ENCODE measurements around the gene PPP1R26. TPM values are rescaled to one million over a fixed set of nuclear protein-coding genes. Genes with fewer than 3 reads are reported as not detected.

The PPP1R26 gene
- total and polyA plus RNA-seq, 9 of the 15 experiments (the other 6 are each of a cell fraction or from before 2014, with no cell fraction given) = 0.77 to 26.8 (median 9.3) TPM

DNA sequence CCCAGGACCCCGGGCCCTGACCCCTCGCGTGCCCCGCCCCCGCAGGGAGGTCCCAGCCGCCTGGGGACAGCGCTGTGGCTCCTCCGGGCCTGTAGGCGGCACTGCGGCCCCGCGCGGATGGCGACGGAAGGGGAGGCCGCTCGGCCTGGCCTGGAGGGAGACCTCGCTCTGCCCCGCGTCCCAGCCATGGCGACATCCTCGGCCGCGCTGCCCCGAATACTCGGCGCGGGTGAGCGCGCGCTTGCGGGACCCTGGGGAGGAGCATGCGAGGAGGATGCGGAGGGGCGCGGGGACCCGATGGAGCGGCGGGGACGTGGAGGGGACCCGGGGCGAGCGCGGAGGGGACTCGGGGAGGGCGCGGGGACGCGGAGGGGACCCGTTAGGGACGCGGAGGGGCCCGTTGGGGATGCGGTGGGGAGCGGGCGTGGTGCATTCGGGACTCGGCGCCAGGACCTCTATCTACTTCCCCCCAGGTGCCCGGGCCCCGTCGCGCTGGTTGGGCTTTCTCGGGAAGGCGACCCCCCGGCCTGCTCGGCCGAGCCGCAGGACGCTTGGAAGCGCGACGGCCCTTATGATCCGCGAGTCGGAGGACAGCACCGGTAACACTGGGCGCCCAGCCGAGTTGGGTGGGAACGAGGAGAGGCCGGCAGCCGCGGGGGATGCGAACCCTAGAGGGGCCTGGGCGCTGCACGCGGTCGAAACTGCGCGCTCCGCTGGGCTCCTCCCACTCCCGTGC, 21.1 kb downstream of the PPP1R26 start, which contains the start of gene MRPS2 (continued):
- TF ChIP-seq, protein P1, sequence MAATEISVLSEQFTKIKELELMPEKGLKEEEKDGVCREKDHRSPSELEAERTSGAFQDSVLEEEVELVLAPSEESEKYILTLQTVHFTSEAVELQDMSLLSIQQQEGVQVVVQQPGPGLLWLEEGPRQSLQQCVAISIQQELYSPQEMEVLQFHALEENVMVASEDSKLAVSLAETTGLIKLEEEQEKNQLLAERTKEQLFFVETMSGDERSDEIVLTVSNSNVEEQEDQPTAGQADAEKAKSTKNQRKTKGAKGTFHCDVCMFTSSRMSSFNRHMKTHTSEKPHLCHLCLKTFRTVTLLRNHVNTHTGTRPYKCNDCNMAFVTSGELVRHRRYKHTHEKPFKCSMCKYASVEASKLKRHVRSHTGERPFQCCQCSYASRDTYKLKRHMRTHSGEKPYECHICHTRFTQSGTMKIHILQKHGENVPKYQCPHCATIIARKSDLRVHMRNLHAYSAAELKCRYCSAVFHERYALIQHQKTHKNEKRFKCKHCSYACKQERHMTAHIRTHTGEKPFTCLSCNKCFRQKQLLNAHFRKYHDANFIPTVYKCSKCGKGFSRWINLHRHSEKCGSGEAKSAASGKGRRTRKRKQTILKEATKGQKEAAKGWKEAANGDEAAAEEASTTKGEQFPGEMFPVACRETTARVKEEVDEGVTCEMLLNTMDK (IDR thresholded peaks at IDR 0.05; ENCODE audit: borderline replicate concordance, insufficient read depth, low read depth, low read length, poor library complexity, severe bottlenecking) = peak; percentile 95
- TF ChIP-seq ETV1 (tag; conservative IDR thresholded peaks at IDR 0.05; ENCODE audit: low read depth) (peak; percentile 58), SIX5 (IDR thresholded peaks at IDR 0.05; ENCODE audit: borderline replicate concordance in 1 of 2, insufficient read depth in 1 of 2, low read depth in 1 of 2, low read length in 2 of 2) (peak in 1 of 2 experiments; percentile 19; a peak in 1 of 4 replicates), HDAC3 (IDR thresholded peaks at IDR 0.05; ENCODE audit: borderline replicate concordance, partially characterized antibody) (no peak), CBX3 (IDR thresholded peaks at IDR 0.05; ENCODE audit: borderline replicate concordance in 1 of 2, low read length in 2 of 2) (no peak), HDAC1 (IDR thresholded peaks at IDR 0.05) (peak in 1 of 2 experiments; percentile 38; a peak in 2 of 4 replicates), MCM7 (IDR thresholded peaks at IDR 0.05) (no peak), DMBX1 (CRISPR knock-in tag; IDR thresholded peaks at IDR 0.05; ENCODE audit: borderline replicate concordance) (no peak), EZH2 (IDR thresholded peaks at IDR 0.05; ENCODE audit: borderline replicate concordance, low read depth, low read length) (no peak), POLR2AphosphoS2 (IDR thresholded peaks at IDR 0.05; ENCODE audit: low read length) (peak; percentile 45; the same call in 1 of the 2 replicates), STAT5A (IDR thresholded peaks at IDR 0.05; ENCODE audit: borderline replicate concordance, low read length) (no peak), EHMT2 (IDR thresholded peaks at IDR 0.05) (no peak), ZSCAN32 (CRISPR knock-in tag; IDR thresholded peaks at IDR 0.05) (no peak)
- TF ChIP-seq, protein P2, sequence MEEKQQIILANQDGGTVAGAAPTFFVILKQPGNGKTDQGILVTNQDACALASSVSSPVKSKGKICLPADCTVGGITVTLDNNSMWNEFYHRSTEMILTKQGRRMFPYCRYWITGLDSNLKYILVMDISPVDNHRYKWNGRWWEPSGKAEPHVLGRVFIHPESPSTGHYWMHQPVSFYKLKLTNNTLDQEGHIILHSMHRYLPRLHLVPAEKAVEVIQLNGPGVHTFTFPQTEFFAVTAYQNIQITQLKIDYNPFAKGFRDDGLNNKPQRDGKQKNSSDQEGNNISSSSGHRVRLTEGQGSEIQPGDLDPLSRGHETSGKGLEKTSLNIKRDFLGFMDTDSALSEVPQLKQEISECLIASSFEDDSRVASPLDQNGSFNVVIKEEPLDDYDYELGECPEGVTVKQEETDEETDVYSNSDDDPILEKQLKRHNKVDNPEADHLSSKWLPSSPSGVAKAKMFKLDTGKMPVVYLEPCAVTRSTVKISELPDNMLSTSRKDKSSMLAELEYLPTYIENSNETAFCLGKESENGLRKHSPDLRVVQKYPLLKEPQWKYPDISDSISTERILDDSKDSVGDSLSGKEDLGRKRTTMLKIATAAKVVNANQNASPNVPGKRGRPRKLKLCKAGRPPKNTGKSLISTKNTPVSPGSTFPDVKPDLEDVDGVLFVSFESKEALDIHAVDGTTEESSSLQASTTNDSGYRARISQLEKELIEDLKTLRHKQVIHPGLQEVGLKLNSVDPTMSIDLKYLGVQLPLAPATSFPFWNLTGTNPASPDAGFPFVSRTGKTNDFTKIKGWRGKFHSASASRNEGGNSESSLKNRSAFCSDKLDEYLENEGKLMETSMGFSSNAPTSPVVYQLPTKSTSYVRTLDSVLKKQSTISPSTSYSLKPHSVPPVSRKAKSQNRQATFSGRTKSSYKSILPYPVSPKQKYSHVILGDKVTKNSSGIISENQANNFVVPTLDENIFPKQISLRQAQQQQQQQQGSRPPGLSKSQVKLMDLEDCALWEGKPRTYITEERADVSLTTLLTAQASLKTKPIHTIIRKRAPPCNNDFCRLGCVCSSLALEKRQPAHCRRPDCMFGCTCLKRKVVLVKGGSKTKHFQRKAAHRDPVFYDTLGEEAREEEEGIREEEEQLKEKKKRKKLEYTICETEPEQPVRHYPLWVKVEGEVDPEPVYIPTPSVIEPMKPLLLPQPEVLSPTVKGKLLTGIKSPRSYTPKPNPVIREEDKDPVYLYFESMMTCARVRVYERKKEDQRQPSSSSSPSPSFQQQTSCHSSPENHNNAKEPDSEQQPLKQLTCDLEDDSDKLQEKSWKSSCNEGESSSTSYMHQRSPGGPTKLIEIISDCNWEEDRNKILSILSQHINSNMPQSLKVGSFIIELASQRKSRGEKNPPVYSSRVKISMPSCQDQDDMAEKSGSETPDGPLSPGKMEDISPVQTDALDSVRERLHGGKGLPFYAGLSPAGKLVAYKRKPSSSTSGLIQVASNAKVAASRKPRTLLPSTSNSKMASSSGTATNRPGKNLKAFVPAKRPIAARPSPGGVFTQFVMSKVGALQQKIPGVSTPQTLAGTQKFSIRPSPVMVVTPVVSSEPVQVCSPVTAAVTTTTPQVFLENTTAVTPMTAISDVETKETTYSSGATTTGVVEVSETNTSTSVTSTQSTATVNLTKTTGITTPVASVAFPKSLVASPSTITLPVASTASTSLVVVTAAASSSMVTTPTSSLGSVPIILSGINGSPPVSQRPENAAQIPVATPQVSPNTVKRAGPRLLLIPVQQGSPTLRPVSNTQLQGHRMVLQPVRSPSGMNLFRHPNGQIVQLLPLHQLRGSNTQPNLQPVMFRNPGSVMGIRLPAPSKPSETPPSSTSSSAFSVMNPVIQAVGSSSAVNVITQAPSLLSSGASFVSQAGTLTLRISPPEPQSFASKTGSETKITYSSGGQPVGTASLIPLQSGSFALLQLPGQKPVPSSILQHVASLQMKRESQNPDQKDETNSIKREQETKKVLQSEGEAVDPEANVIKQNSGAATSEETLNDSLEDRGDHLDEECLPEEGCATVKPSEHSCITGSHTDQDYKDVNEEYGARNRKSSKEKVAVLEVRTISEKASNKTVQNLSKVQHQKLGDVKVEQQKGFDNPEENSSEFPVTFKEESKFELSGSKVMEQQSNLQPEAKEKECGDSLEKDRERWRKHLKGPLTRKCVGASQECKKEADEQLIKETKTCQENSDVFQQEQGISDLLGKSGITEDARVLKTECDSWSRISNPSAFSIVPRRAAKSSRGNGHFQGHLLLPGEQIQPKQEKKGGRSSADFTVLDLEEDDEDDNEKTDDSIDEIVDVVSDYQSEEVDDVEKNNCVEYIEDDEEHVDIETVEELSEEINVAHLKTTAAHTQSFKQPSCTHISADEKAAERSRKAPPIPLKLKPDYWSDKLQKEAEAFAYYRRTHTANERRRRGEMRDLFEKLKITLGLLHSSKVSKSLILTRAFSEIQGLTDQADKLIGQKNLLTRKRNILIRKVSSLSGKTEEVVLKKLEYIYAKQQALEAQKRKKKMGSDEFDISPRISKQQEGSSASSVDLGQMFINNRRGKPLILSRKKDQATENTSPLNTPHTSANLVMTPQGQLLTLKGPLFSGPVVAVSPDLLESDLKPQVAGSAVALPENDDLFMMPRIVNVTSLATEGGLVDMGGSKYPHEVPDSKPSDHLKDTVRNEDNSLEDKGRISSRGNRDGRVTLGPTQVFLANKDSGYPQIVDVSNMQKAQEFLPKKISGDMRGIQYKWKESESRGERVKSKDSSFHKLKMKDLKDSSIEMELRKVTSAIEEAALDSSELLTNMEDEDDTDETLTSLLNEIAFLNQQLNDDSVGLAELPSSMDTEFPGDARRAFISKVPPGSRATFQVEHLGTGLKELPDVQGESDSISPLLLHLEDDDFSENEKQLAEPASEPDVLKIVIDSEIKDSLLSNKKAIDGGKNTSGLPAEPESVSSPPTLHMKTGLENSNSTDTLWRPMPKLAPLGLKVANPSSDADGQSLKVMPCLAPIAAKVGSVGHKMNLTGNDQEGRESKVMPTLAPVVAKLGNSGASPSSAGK (IDR thresholded peaks at IDR 0.05) = peak; percentile 80

Measured in K562 (cell line).